DMS153 (cell line): ENCODE data around the gene HTRA1.

Source experiments
- DNase-seq: peaks from one replicate; lab custom pipeline; 2025; lab: John Stamatoyannopoulos, UW

Gene HTRA1

DNA sequence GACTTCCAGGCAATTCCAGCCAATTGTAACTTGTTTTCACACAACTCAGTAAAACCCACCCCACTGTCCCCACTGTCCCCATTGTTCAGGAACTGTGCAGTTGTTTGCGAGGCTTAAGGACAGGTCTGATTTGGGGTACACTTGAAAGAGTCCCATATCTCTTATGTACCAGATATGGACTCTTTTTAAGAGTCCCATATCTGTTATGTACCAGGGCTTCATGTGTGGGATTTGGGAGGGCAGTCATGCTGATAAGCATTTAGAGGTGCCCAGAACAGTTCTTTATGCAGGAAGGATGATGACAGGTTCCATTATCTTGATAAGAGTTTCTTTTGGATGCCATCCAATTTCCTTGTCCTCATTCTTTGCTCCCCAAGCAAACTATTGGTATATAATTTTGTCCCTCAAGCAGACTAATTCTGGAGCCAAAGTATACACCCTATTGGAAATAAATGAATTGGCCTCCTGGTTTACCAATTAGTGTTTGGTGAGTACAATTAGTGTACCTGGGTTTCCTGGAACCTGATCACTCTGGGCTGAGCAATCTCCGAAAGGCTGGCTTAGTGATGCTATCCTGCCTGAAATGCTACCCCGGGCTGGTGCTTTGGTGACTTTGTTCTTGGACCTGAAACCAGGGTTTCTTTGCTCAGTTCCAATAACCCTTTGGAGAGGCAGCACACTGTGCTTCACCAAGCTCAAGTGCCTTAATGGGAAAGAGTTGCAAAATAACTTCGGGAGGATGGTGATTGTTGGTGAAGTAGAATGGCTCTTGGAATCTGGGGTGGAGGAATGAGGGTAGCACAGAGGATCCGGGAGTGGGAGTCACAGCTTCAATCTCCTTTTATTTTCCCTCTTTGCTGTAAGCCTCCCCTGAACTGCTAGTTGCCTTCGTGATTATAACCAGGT lies 93.0 kb downstream of the HTRA1 start:
- peak; percentile 32 for DNase-seq

DNA sequence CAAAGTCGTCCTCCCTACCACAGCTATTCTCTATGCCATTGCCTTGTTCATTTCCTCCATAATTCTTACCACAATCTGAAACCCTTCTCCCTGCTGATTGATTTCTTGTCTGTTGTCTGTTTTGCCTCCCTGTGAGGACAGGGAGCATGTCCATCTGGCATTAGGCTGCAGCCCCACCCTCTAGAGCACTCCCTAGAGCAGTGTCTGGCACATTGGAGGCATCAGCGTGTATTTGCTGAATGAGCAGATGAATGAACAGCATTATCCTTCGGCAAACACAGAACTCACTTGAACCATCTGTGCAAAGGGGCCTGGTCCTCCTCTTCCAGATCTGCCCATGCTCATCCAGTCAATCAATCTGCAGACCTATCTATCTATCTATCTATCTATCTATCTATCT lies 94.1 kb downstream of the HTRA1 start:
- DNase-seq = peak; percentile 22

GRCh38 chr10:122557516-122557915 lies 96.2 kb downstream of the HTRA1 start:
- no peak for DNase-seq

DNA sequence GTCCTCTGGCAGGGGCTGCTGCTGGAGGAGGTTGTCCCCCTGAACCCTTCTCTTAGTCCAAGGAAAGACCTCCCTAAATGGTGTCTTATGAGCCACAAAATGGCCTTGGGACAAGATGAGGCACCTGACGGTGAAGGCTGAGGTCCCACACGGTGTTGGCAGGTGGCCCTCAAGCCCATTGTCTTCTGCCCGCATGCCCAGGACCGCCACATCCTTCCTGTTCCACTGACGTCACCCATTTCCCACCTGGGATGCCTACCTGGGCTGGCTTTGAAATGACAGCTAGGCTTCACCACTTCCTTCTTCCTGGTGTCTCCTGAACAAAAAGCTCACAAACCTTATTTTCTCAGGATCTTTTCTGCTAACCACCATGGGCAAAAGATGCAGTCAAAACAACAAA lies 97.1 kb downstream of the HTRA1 start:
- DNase-seq = peak; percentile 49

DNA sequence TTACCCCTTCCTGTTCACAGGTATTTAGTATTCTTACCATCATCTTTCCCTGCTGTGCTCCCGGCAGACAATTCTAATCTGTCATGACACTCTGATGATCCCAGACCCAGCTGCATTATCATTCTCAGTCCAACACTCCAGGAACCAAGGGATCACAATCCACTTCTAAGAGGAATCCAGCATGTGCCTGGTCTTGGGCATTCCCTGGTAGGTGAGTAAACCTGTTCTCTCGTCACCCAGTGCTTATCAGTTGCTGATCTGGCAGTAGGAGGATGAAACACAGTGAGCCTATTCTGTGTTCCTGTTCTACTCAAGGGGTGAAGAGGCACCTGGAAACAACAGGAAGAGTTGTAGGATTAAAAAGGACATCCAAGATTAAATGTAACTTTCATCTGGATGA lies 97.9 kb downstream of the HTRA1 start:
- DNase-seq = no peak

- no peak for DNase-seq
Measured at GRCh38 chr10:122560279-122560804, 99.0 kb downstream of the HTRA1 start, which contains the start of gene DMBT1. DMBT1 (plus strand) TSS chr10:122560754; CDS start chr10:122560771, 17 bp downstream.

DNA sequence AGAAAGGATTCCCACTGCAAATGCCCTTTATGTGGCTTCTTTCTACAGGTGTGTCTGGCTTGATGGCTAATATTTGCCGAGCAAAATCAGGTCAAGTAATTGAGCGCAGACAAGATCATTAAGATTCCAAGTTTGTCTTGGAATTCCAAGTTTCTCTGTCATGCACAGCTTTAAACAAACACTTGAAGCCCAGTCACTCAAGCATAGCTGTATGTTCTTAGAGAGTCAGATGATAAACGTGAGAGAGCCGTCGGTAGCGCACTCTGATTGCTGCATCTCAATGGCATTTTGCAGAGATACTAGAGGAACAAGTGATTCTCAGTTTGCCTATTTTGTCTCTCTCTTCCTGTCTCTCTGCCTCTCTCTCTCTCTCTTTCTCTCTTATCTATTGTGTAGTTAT lies 99.9 kb downstream of the HTRA1 start:
- no peak for DNase-seq

GRCh38 chr10:122561792-122562191 lies 100.4 kb downstream of the HTRA1 start:
- no peak for DNase-seq
